Adrenal gland (tissue), 19 donors: ENCODE data around the gene CCDC51. TPM values are rescaled to one million over a fixed set of nuclear protein-coding genes. Genes with fewer than 3 reads are reported as not detected.
"Not testable (repeated sequence)": the region's sequence is repeated elsewhere in the genome, so short reads cannot be mapped to it uniquely, and the experiment has no call there.

Source experiments
- DNase-seq, 7 donors: peaks; one replicate each; pipeline ENCODE4 v3.0.0-alpha.2; 2019 to 2020
- H3K27ac ChIP-seq, 5 donors: fragments of 200-600 bp; sonication (generic) in 4 of 5; 1 replicate in 3 of 5; 2 replicates in 2 of 5; pipeline versions ENCODE4 v1.5.1 to v1.8.0; 2016 to 2020; ENCODE audit warnings: mild to moderate bottlenecking in 1 of 5
- H3K27me3 ChIP-seq: fragments of 200-600 bp; 2 replicates; pipeline ENCODE4 v1.8.0; 2021
- H3K36me3 ChIP-seq, 2 donors: fragments of 200-600 bp; replicated peaks in 1 of 2; 1 replicate in 1 of 2; 2 replicates in 1 of 2; pipeline versions ENCODE4 v1.5.1 to v1.8.0; 2018 to 2022
- H3K4me1 ChIP-seq, 2 donors: fragments of 200-600 bp; replicated peaks in 1 of 2; 1 replicate in 1 of 2; 2 replicates in 1 of 2; pipeline versions ENCODE4 v1.5.1 to v1.8.0; 2018 to 2021
- H3K4me3 ChIP-seq, 4 donors: fragments of 200-600 bp; sonication (generic) in 3 of 4; one replicate each; pipeline ENCODE4 v1.5.1; 2016 to 2018
- H3K9me3 ChIP-seq, 3 donors: fragments of 200-600 bp; sonication (generic) in 1 of 3; replicated peaks in 1 of 3; 1 replicate in 2 of 3; 2 replicates in 1 of 3; pipeline versions ENCODE4 v1.5.1 to v1.8.0; 2016 to 2021
- CTCF ChIP-seq, 6 experiments: fragments of 450-650 bp in 4 of 6; fragments of 200-600 bp in 2 of 6; sonication (generic) in 1 of 6; IDR thresholded peaks; 1 replicate in 5 of 6; 2 replicates in 1 of 6; pipeline versions ENCODE4 v1.5.1 to v1.8.0; 2016 to 2021; ENCODE audit warnings: antibody characterized with exemption in 6 of 6, mild to moderate bottlenecking in 2 of 6, moderate library complexity in 1 of 6
- POLR2A ChIP-seq, 2 donors: fragments of 450-650 bp; IDR thresholded peaks; one replicate each; pipeline ENCODE4 v1.6.1; 2017; ENCODE audit warnings: antibody characterized with exemption in 2 of 2, mild to moderate bottlenecking in 2 of 2, moderate library complexity in 1 of 2
- WGBS, 4 donors: extraction: QIAGEN DNeasy Blood & Tissue Kit in 2 of 4; methylation state at CpG; one replicate each; pipeline versions ENCODE4 v1.1.5 to v1.1.7; 2013 to 2017; 5-methylcytosine and 5-hydroxymethylcytosine counted together
- intact Hi-C, 2 donors: fragments of 100-400 bp; cut with DNase I; formaldehyde crosslinking; loops; one replicate each; pipeline versions ENCODE4 v1.14.1 to v1.15.0; 2022 to 2023
- long read RNA-seq, 10 donors: library from polyadenylated mRNA in 3 of 10; unstranded in 2 of 10; stranded (forward) in 1 of 10; transcript quantifications; one replicate each; pipeline ENCODE4 v2.0.0 and lab custom pipeline, GENCODE V29; 2021 to 2026
- polyA plus RNA-seq, 3 donors: library from polyadenylated mRNA; stranded (reverse); fragments of 200-250 nt in 2 of 3; fragments of 350-450 nt in 1 of 3; fragmentation: Illumina TruSeq in 1 of 3; extraction: RNeasy Lipid Tissue Mini Kit (QIAGEN cat#74804) in 1 of 3; gene quantifications; one replicate each; pipeline ENCODE4 v1.2.3, GENCODE V29; 2013 to 2014
- total RNA-seq, 9 donors: library from RNA; depleted of rRNA in 4 of 9; stranded (reverse); fragments of >200 nt in 4 of 9; fragments of 120-200 nt in 1 of 9; fragmentation: NEBNext Ultra II Directional in 1 of 9; extraction: Animal tissue kit (Norgen Biotek cat#: 25700) in 1 of 9; gene quantifications; one replicate each; pipeline versions ENCODE4 v1.1.0 to v1.2.4, GENCODE V29; 2013 to 2023
- donor health status: healthy with polysubstance abuse.
- donor health status: Bipolar disorder and iron deficiency.
- donor health status: DM: yes; HTN: yes; CAD: no.
- donor health status: DM: no; HTN: no; CAD: no.
- donor health status: DM: no; HTN: no; CAD: no.
- donor health status: DM: yes; HTN: yes; CAD: no.

Gene CCDC51
- total RNA-seq = 10 to 100 TPM; 14.3 to 30.4 (median 19.5) TPM
- 10 to 100 TPM in 1 of 3 donors, 1 to 10 TPM in 2; 7.3 to 20.8 (median 8.0) TPM for polyA plus RNA-seq
- long read RNA-seq, donor 1, partial matches to known transcripts = 0 of 4 reads
- long read RNA-seq, donor 1, other reads (novel, unspliced or antisense) = 0 of 4 reads
- long read RNA-seq, donor 2, partial matches to known transcripts = 0 of 2 reads
- long read RNA-seq, donor 2, other reads (novel, unspliced or antisense) = 0 of 2 reads
- long read RNA-seq, donor 3, transcript CCDC51-201 (4 exons, 1,560 nt) = major isoform, 5 of 7 reads
- long read RNA-seq, donor 3, partial matches to known transcripts = 0 of 7 reads
- long read RNA-seq, donor 3, other reads (novel, unspliced or antisense) = 0 of 7 reads
- long read RNA-seq, donor 4, transcript CCDC51-201 (4 exons, 1,560 nt) = major isoform, 10 of 23 reads
- long read RNA-seq, donor 4, partial matches to known transcripts = 0 of 23 reads
- long read RNA-seq, donor 4, other reads (novel, unspliced or antisense) = 11 of 23 reads
- long read RNA-seq, donor 5, transcript CCDC51-201 (4 exons, 1,560 nt) = major isoform, 15 of 41 reads
- long read RNA-seq, donor 5, transcript CCDC51-206 (4 exons, 1,461 nt) = minor isoform, 6 of 41 reads
- long read RNA-seq, donor 5, partial matches to known transcripts = 1 of 41 reads
- long read RNA-seq, donor 5, other reads (novel, unspliced or antisense) = 16 of 41 reads
- long read RNA-seq, donor 6, transcript CCDC51-201 (4 exons, 1,560 nt) = major isoform, 11 of 21 reads
- long read RNA-seq, donor 6, transcript CCDC51-202 (4 exons, 1,385 nt) = minor isoform, 5 of 21 reads
- long read RNA-seq, donor 6, partial matches to known transcripts = 0 of 21 reads
- long read RNA-seq, donor 6, other reads (novel, unspliced or antisense) = 2 of 21 reads
- long read RNA-seq, donor 7, partial matches to known transcripts = 213 of 601 reads
- long read RNA-seq, donor 7, other reads (novel, unspliced or antisense) = 386 of 601 reads
- long read RNA-seq, donor 8, transcript CCDC51-201 (4 exons, 1,560 nt) = major isoform, 8 of 9 reads
- long read RNA-seq, donor 8, partial matches to known transcripts = 0 of 9 reads
- long read RNA-seq, donor 8, other reads (novel, unspliced or antisense) = 0 of 9 reads
- long read RNA-seq, donor 9, partial matches to known transcripts = 0 of 5 reads
- long read RNA-seq, donor 9, other reads (novel, unspliced or antisense) = 0 of 5 reads
- long read RNA-seq, donor 10, partial matches to known transcripts = 0 of 1 reads
- long read RNA-seq, donor 10, other reads (novel, unspliced or antisense) = 0 of 1 reads

GRCh38 chr3:48439820-48440589 is at the start of gene CCDC51, which contains the start of gene TMA7:
CCDC51 (minus strand) TSS chr3:48440119; CDS start chr3:48435128, 4,991 bp downstream.
TMA7 (plus strand) TSS chr3:48440257; CDS start chr3:48440297, 40 bp downstream.
- peak; percentile 98 to 99 (median 99) for DNase-seq
- Histone ChIP-seq H3K4me1 (peaks cover 18 to 29% of the 10 kb centered on the region in 2 donors), H3K4me3 (peak within 1 kb of the TSS; percentile 71 to 99 (median 92)), H3K27me3 (no peaks in the 10 kb centered on the region), H3K9me3 (no peaks in the 10 kb centered on the region), H3K27ac (peak within 1 kb of the TSS; percentile 67 to 95 (median 91)), H3K36me3 (peaks cover 0 to 22% of the 10 kb centered on the region in 2 donors)
- intact Hi-C loops = loop anchor here (5.0 to 10.0 kb wide), 4 partner anchors 43 to 245 kb away; no protein-coding TSS in a partner anchor
- WGBS, 4 donors = 0 to 1% (median 0%) methylated on average over 36 to 54 of the region's 54 CpGs
- TF ChIP-seq POLR2A (IDR thresholded peaks at IDR 0.05) (peak; percentile 80 to 91), CTCF (IDR thresholded peaks at IDR 0.05) (no peak)

GRCh38 chr3:48486952-48487351 is 47.0 kb upstream of the CCDC51 start:
- 92 to 98% (median 94%) methylated on average over 5 of the region's 5 CpGs for WGBS, 4 donors
- Histone ChIP-seq H3K9me3 (no peaks in the 10 kb centered on the region), H3K4me1 (peaks cover 0 to 4% of the 10 kb centered on the region in 2 donors), H3K4me3 (no peak overlapping the region), H3K27me3 (no peaks in the 10 kb centered on the region), H3K36me3 (no peaks in the 10 kb centered on the region), H3K27ac (no peak overlapping the region)
- intact Hi-C loops = no loop called here
- DNase-seq = peak in 1 of 7 donors; percentile 4
- TF ChIP-seq POLR2A (IDR thresholded peaks at IDR 0.05) (no peak), CTCF (IDR thresholded peaks at IDR 0.05) (no peak)

DNA sequence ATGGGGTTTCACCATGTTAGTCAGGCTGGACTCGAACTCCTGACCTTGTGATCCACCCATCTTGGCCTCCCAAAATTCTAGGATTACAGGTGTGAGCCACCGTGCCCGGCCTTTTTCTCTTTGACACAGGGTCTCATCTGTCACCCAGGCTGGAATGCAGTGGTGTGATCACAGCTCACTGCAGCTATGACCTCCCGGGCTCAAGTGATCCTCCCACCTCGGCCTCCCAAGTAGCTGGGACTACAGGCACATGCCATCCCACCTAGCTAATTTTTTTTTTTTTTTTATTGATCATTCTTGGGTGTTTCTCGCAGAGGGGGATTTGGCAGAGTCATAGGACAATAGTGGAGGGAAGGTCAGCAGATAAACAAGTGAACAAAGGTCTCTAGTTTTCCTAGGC is 42.9 kb upstream of the CCDC51 start:
- intact Hi-C loops, H3K9me3 ChIP-seq, H3K27me3 ChIP-seq, H3K4me1 ChIP-seq, H3K4me3 ChIP-seq, H3K27ac ChIP-seq, H3K36me3 ChIP-seq: not testable (repeated sequence)
- DNase-seq = peak in 1 of 7 donors; percentile 10
- WGBS, 4 donors = 86 to 94% (median 91%) methylated on average over 6 of the region's 6 CpGs

GRCh38 chr3:48480891-48481290 is 41.0 kb upstream of the CCDC51 start:
- H3K27me3 ChIP-seq, H3K27ac ChIP-seq, H3K4me3 ChIP-seq, H3K9me3 ChIP-seq, H3K4me1 ChIP-seq, H3K36me3 ChIP-seq, intact Hi-C loops: not testable (repeated sequence)
- 93 to 97% (median 95%) methylated on average over 11 of the region's 11 CpGs for WGBS, 4 donors
- peak in 1 of 7 donors; percentile 6 for DNase-seq
